GM19023 (cell line): ENCODE results near the gene ITPK1.

Experiments used
- ATAC-seq: cut with Tn5 transposase; IDR thresholded peaks from one replicate; pipeline ENCODE4 v1.9.1; 2021; ENCODE audit warnings: mild to moderate bottlenecking, moderate library complexity; ENCODE audit not compliant: unreplicated experiment

The ITPK1 gene

GRCh38 chr14:92994942-92995341 lies 120.8 kb downstream of the ITPK1 start:
- no peak for ATAC-seq

DNA sequence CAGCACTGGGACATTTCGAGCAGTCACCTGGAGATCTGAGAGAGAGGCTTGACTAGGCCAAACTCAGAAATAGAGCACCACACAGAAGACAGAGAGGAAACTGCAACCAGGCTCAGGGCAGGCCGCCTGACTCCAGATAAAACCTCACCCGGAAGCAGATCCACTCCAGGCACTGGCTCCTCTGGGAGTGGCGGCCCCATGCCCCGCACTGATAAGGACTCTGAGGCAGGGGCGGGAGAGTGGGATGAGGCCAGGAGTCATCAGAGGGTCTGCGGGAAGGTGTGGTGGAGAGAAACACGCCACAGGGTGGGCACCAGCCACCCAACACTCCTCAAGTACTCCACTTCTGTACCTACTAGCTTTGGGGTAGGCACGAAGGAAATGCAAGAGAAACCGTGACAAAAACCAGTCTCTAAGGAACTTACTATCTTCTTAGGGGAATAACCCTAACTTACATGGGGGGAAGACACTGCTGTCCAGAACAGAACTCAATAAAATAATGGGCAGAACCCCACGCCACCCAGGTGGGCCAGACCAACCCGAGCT lies 121.5 kb downstream of the ITPK1 start:
- ATAC-seq = no peak

- no peak for ATAC-seq
Measured at GRCh38 chr14:92993302-92993701, 122.4 kb downstream of the ITPK1 start.

DNA sequence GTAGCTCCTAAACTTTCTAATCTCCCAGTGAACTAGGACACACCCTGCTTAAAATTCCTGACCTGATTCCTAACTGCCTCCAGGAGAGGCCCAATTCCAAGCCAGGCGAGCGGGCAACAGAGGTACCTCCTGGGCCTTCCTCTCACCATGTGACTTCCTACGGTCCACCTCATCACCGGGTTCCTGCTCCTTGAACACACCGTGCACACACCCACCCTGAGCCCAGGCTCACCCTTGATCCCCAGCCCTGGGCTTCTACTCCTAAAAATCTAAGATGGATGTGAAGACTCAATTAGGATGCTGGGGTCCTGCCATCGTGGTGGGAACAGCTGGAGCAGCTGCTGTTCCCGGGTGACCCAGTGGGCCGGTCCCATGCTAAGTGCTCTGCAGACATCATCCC lies 124.2 kb downstream of the ITPK1 start:
- no peak for ATAC-seq

DNA sequence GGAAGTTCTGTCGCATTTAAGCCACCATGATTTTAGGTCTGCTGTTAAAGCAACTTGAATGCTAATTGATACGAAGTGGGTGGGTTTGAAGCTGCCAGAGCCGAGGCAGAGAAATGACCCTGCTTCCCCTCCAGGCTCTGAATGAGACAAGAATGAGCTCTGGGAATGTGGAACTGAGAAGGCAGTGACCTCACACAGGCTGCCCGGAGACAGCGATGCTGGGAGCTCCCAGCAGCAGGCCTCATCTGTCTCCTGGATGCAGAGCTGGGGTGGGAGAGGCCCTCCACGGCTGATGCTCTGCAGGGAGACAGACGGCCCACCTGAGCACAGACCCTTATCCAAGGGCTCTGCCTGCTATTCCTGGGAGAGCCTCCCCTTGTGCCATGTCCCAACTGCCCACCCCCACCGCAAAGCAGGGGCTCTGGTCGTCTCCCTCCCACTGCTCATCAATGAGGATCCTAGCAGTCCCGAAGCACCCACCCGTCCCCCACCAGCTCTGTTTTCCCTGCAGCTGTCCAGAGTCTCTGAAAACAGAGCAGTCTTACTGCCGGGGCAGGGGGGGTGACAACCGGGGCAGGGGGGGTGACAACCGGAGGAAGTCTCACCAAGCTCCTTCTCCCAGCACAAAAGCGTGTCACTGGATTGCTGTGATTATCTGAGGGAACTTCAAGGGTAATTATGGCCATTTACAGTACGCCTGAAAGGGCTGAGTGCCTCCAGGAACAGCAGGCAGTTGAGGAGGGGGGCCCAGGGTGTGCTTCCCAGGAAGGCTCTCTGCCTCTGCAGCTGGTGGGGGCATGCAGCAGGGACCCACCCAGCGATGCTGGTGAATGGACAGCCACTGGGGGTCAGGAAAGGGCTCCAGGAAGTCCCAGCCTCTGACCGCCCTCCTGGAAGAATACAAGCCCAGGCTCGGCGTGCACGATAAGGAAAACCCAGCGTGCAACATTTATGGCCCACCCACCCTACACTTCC lies 125.0 kb downstream of the ITPK1 start:
- no peak for ATAC-seq

DNA sequence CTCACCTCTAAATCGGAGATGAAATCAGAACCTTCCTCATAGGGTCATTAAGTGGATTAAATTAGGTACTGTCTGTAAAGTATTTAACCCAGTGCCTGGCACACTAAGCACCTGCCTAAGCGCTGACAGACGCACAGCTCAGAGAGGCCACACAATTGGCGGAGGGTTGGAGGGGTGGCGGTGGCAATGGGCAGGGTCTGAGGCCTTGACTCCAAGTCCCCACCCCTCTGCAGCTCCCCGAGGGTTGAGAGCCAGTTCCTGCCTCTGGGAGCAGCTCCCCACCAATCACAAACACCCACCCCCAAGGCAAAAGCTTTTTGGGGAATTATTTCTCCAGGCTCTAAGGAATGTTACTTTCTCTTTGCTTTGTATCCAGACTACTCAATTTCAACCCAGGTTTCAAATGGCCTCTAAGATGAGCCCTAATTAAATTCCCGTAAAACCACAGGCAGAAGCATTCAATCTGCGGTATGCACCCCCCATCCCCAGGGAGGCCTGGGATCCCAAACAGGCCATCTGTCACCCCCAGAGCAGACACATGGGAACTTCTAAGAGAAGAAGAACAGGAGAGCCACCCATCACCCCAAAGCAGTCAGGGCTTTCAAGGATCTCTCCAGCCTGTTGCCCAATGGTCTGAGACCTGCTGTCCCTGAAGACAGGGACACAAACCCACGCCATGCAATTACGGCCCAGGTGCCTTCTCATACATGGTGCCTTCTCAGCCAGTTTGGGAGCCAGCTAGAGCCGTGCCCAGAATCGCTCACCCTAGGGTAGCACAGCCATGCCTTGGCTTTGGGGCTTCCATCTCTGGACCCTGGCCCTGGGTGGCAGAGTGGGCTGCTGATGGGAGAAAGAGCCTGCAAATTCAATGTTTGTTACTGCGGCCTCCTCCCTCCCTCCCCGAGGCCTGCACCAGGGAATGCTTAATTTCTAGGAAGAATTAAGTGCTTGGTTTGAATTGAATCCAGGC lies 126.7 kb downstream of the ITPK1 start:
- no peak for ATAC-seq

DNA sequence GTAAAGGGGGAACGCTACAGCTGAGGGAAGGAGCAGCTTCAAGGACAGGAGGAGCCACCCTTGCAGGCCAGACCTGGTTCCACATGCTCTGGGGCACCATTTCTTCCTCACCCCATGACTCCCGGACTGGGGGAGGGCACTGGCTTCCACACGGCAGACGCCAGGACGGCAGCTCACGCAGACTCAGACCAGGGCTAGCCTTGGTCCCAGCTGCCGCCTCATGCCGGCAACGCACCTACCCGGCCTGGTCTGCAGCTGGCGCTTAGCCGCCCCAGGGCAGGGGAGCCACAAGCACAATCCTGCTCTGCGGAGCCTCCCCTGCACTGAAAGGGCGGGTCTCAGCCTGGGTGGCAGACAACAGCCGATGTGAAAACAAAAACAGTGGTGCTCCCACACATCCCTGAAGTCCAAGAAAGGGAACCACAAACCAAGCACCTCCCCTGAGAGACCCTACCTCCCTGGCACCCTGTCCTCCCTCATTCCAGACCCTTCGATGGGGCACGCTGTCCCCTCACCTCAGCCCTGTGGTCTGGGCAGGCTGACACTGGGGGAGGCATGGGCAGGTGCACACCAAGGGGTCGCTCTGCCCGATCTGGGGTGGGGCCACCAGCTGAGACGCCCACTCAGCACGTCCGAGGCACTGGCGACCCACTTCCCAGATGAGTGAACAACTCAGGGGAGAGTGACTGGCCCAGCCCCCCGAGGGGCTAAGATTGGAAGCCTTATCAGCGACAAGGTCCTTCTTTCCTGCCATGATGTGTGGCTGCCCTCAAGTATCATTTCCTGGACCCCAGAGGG lies 127.8 kb downstream of the ITPK1 start:
- no peak for ATAC-seq

DNA sequence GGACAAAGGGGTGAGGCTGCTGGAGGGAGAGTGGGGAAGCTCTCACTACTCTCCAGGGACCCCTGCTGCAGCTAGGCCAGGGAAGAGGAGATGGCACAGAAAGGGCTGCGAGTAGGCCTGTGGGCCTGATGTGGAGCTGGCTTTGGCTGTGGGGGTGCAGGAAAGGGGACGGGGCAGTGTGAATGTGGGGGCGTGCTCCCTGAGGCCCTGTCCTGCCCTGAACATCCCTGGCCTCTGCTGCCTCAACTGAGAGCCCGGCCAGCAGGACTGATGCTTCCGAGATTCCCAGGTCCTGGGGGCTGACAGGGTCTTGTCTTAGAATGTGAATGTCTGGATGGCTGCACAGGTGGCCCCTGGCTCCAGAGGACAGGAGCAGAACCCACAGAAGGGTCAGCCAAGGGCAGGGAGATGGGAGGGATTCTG lies 128.6 kb downstream of the ITPK1 start:
- no peak for ATAC-seq

DNA sequence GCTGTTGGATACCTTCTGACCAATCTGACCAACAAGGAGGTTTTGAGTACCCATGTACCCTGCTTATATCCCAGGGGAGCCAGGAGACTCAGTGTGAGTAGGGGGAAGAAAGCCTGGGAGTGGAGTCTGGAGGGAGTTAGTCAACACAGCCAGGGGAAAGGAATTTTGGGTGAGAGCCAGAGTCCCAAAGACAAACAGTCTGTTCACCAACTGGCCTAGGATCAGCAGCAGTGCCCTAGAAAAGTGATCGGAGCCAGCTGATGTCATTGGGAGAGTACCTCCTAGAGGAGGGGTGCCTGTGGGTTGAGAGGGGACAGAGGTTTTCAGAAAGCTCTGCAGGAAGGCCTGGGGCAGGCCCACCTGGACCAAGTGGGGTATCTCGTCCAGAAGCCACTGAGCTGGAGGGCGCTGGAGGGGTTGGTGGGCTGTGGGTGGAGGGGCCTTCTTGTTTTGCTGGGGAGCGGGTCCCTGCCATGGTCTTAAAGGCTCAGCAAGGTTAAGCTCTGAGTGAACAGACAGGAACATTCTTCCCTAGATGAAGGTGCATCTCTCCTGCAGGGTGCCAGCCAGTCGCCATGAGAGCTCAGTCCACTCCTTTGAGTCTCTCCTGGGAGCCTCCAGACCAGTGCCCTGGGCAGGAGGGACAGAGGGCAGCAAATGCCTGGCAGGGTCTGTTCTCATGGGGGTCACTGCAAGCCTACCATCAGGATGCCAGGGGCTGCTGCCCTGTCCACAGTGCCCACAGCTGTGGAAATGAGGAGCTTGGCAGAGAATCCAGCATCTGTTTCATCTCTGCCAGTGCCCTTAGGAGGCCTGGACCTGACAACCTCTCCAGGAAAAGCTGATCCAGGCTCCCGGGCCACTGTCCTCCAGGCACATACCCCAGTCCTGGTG lies 129.2 kb downstream of the ITPK1 start:
- ATAC-seq = no peak

- ATAC-seq = no peak
Measured at GRCh38 chr14:92985521-92985920, 130.2 kb downstream of the ITPK1 start.

GRCh38 chr14:92984896-92985295 lies 130.8 kb downstream of the ITPK1 start:
- ATAC-seq = no peak

GRCh38 chr14:92984082-92984788 lies 131.5 kb downstream of the ITPK1 start:
- ATAC-seq = no peak

GRCh38 chr14:92982956-92983355 lies 132.8 kb downstream of the ITPK1 start:
- no peak for ATAC-seq

- no peak for ATAC-seq
Measured at GRCh38 chr14:92981726-92982125, 134.0 kb downstream of the ITPK1 start.

- ATAC-seq = no peak
Measured at GRCh38 chr14:92980866-92981265, 134.9 kb downstream of the ITPK1 start.

- ATAC-seq = no peak
Measured at GRCh38 chr14:92978229-92979021, 137.3 kb downstream of the ITPK1 start.

GRCh38 chr14:92976268-92976667 lies 139.5 kb downstream of the ITPK1 start:
- ATAC-seq = no peak
